Mesodermal cell (in vitro differentiated cells): ENCODE measurements around the gene HEXB.

Experiments
- H3K27ac ChIP-seq: 2 replicates; pipeline ENCODE4 v1.7.0; 2013; ENCODE audit warnings: mild to moderate bottlenecking, low read depth, low read length, moderate library complexity; ENCODE audit not compliant: severe bottlenecking
- H3K36me3 ChIP-seq: 2 replicates; pipeline ENCODE4 v1.7.1; 2013; ENCODE audit warnings: mild to moderate bottlenecking, low read length, moderate library complexity; ENCODE audit not compliant: control insufficient read depth, insufficient read depth
- H3K4me1 ChIP-seq: one replicate; pipeline ENCODE4 v1.7.1; 2013; ENCODE audit warnings: mild to moderate bottlenecking, low read length; ENCODE audit not compliant: insufficient read depth, control insufficient read depth, poor library complexity, severe bottlenecking
- H3K4me3 ChIP-seq: 2 replicates; pipeline ENCODE4 v1.7.0; 2013; ENCODE audit warnings: low read length, control low read depth, mild to moderate bottlenecking; ENCODE audit not compliant: insufficient read depth, poor library complexity, severe bottlenecking; ENCODE audit errors: extremely low read depth
- H3K9me3 ChIP-seq: 2 replicates; pipeline ENCODE4 v1.7.1; 2013; ENCODE audit warnings: mild to moderate bottlenecking, low read length, moderate library complexity; ENCODE audit not compliant: control insufficient read depth
- WGBS, 2 experiments: methylation state at CpG; one replicate each; pipeline ENCODE4 v1.1.5; 2013; ENCODE audit warnings: missing lambda C conversion rate in 2 of 2; ENCODE audit not compliant: insufficient coverage in 2 of 2; 5-methylcytosine and 5-hydroxymethylcytosine counted together

Gene HEXB

GRCh38 chr5:74642543-74642863 lies 42.5 kb upstream of the HEXB start:
- Histone ChIP-seq H3K36me3 (peaks cover 19% of the 10 kb centered on the region), H3K4me1 (peaks cover 30% of the 10 kb centered on the region), H3K27ac (peak overlapping the region; percentile 91), H3K9me3 (no peaks in the 10 kb centered on the region), H3K4me3 (no peak overlapping the region)
- 79 to 93% methylated on average over 2 to 4 of the region's 6 CpGs for WGBS, 2 experiments

DNA sequence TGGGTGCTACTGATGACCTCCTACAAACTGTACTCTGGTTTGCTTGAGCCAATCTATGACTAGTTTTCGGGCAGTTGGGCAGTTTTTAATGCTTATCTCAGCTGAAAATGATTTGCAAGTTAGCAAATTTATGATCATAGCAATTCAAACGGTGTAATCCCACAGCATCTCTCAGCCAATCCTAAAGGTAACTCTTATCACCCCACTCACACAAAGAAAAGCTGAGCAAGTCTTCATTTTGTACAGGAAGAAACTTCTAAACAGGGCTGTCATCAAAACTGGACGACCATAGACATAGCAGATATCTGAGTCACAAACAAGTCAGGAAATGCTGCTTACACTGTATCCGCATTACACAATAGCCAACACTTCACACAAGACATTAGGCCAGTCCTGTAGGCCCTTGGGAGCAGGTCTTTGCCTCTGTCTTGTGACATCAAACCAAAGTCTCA lies 41.9 kb upstream of the HEXB start:
- peaks cover 12% of the 10 kb centered on the region for H3K36me3 ChIP-seq
- peak overlapping the region; percentile 91 for H3K27ac ChIP-seq
- H3K4me1 ChIP-seq = peaks cover 30% of the 10 kb centered on the region
- H3K9me3 ChIP-seq = no peaks in the 10 kb centered on the region
- H3K4me3 ChIP-seq = no peak overlapping the region
- 59 to 82% methylated on average over 3 of the region's 4 CpGs for WGBS, 2 experiments

GRCh38 chr5:74647096-74647495 lies 37.9 kb upstream of the HEXB start:
- H3K9me3 ChIP-seq = no peaks in the 10 kb centered on the region
- no peaks in the 10 kb centered on the region for H3K36me3 ChIP-seq
- no peak overlapping the region for H3K27ac ChIP-seq
- H3K4me3 ChIP-seq = no peak overlapping the region
- 100% methylated on average over 1 of the region's 1 CpG; no CpG with 5 or more reads in 1 of the 2 experiments for WGBS, 2 experiments
- peaks cover 33% of the 10 kb centered on the region for H3K4me1 ChIP-seq

DNA sequence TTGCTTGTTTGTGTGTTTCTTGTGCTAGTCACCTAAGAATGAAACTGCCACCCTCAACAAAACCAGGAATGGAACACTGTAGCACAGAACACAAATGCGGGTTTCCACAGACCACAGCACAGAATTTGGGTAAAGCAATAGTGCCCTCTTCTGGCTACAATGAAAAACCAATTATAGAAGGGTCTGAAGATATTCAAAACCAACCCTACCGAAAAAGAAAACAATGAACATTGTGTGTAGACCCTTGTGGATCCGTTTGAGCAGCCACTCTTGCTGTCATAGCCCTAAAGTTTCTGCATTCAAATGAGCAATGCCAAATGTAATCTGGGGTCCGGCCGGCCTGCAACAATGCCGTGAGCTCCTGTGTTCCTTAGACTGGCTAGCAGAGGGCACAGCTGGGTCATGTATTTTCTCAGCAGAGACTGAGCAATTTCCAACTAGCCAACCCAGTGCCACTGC lies 36.2 kb upstream of the HEXB start:
- Histone ChIP-seq H3K27ac (no peak overlapping the region), H3K36me3 (no peaks in the 10 kb centered on the region), H3K4me3 (no peak overlapping the region), H3K4me1 (peaks cover 15% of the 10 kb centered on the region), H3K9me3 (no peaks in the 10 kb centered on the region)
- WGBS, 2 experiments = 26 to 33% methylated on average over 4 to 5 of the region's 6 CpGs

- H3K4me3 ChIP-seq = no peak overlapping the region
- H3K27ac ChIP-seq = no peak overlapping the region
- H3K4me1 ChIP-seq = peaks cover 11% of the 10 kb centered on the region
- H3K9me3 ChIP-seq = no peaks in the 10 kb centered on the region
- H3K36me3 ChIP-seq = no peaks in the 10 kb centered on the region
- WGBS, 2 experiments = 40 to 70% methylated on average over 1 of the region's 1 CpG
These were observed 35.5 kb upstream of the HEXB start for GRCh38 chr5:74649421-74649973.

DNA sequence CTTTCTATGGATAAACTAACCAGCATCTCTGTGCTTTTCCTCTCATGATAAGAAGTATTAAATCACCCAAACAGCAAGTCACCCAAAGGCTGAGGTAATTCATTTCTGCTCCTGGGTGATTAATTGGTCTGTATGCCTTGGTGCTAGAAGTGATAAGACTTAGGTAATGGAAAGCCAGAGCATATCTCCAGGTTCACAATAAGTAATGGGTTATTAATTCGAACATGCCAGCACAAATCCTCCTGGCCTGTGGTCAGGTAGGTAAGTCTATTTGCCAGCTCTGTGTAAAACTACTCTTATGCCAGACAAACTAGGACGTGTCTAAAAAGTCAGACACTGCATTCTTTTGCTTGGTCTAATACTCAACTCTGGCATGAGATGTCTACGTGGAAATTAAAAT lies 33.3 kb upstream of the HEXB start:
- WGBS, 2 experiments = 100% methylated on average over 1 of the region's 3 CpGs
- H3K27ac ChIP-seq = no peak overlapping the region
- H3K4me3 ChIP-seq = no peak overlapping the region
- H3K4me1 ChIP-seq = peaks cover 11% of the 10 kb centered on the region
- H3K9me3 ChIP-seq = no peaks in the 10 kb centered on the region
- no peaks in the 10 kb centered on the region for H3K36me3 ChIP-seq

- 89 to 91% methylated on average over 1 of the region's 3 CpGs for WGBS, 2 experiments
- Histone ChIP-seq H3K9me3 (no peaks in the 10 kb centered on the region), H3K4me1 (peaks cover 11% of the 10 kb centered on the region), H3K4me3 (no peak overlapping the region), H3K27ac (no peak overlapping the region), H3K36me3 (no peaks in the 10 kb centered on the region)
These were observed 32.5 kb upstream of the HEXB start for GRCh38 chr5:74652576-74652975.

DNA sequence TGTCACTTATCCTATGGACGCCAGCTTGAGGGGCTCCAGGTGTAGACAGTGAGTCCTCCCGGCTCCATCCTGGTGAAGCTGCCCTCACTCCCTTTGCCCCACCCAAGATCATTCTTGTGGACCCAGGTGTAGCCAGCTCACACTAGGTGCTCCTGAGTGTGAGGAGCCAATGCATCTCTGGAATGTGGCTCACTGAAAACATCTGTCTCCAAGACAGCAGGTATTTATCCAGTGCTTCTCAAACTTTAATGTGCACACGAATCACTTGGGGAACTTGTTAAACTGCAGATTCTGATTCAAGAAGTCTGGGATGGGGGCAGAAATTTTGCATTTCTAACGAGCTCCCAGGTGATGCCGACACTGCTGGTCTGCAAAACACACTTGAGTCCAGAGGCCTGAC lies 31.0 kb upstream of the HEXB start:
- H3K4me1 ChIP-seq = peaks cover 3% of the 10 kb centered on the region
- 89 to 93% methylated on average over 5 of the region's 5 CpGs for WGBS, 2 experiments
- peaks cover 6% of the 10 kb centered on the region for H3K9me3 ChIP-seq
- H3K36me3 ChIP-seq = no peaks in the 10 kb centered on the region
- H3K4me3 ChIP-seq = no peak overlapping the region
- no peak overlapping the region for H3K27ac ChIP-seq

- Histone ChIP-seq H3K9me3 (peaks cover 6% of the 10 kb centered on the region), H3K27ac (no peak overlapping the region), H3K4me1 (no peaks in the 10 kb centered on the region), H3K4me3 (no peak overlapping the region), H3K36me3 (no peaks in the 10 kb centered on the region)
- 40 to 94% methylated on average over 1 to 2 of the region's 6 CpGs for WGBS, 2 experiments
These were observed 29.8 kb upstream of the HEXB start for GRCh38 chr5:74655206-74655605.

GRCh38 chr5:74655716-74656115 lies 29.3 kb upstream of the HEXB start:
- Histone ChIP-seq H3K4me3 (no peak overlapping the region), H3K9me3 (peaks cover 6% of the 10 kb centered on the region), H3K36me3 (no peaks in the 10 kb centered on the region), H3K4me1 (no peaks in the 10 kb centered on the region), H3K27ac (no peak overlapping the region)

- H3K27ac ChIP-seq = no peak overlapping the region
- no peaks in the 10 kb centered on the region for H3K36me3 ChIP-seq
- WGBS, 2 experiments = 83 to 92% methylated on average over 1 to 2 of the region's 2 CpGs
- H3K9me3 ChIP-seq = peaks cover 6% of the 10 kb centered on the region
- no peak overlapping the region for H3K4me3 ChIP-seq
- peaks cover 3% of the 10 kb centered on the region for H3K4me1 ChIP-seq
These were observed 27.9 kb upstream of the HEXB start for GRCh38 chr5:74657165-74657564.
